ENCODE measurements around the gene TDRD12.

TDRD12 gene

GRCh38 chr19:32810452-32810851 is 90.9 kb downstream of the TDRD12 start:
- DNase-seq (ENCODE audit: low spot score): no peak

GRCh38 chr19:32811151-32811550 is 91.6 kb downstream of the TDRD12 start:
- no peak for DNase-seq (ENCODE audit: low spot score)

DNA sequence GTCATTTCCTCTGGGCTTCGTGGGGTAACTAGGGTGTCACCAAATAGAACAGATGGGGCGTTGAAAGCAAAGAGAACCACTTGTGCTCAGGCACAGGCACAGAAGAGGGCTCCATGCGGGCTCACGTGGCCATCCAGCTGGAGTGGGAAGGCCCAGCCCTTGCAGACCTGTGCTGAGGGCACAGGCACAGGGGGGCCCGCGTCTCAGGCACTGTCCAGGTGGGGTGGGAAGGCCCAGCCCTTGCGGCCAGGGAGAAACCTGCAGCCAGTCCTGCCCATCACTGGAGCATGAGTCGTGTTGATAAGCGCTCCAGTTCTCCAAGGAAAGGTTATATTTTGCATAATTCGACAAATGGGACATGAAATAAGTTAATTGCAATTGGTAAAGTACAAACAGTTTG is 92.5 kb downstream of the TDRD12 start:
- DNase-seq (ENCODE audit: low spot score): no peak

GRCh38 chr19:32812571-32812970 is 93.0 kb downstream of the TDRD12 start:
- no peak for DNase-seq (ENCODE audit: low spot score)

- no peak for DNase-seq (ENCODE audit: low spot score)
Measured at GRCh38 chr19:32813862-32814425, 94.4 kb downstream of the TDRD12 start.

GRCh38 chr19:32814624-32815023 is 95.1 kb downstream of the TDRD12 start:
- no peak for DNase-seq (ENCODE audit: low spot score)

DNA sequence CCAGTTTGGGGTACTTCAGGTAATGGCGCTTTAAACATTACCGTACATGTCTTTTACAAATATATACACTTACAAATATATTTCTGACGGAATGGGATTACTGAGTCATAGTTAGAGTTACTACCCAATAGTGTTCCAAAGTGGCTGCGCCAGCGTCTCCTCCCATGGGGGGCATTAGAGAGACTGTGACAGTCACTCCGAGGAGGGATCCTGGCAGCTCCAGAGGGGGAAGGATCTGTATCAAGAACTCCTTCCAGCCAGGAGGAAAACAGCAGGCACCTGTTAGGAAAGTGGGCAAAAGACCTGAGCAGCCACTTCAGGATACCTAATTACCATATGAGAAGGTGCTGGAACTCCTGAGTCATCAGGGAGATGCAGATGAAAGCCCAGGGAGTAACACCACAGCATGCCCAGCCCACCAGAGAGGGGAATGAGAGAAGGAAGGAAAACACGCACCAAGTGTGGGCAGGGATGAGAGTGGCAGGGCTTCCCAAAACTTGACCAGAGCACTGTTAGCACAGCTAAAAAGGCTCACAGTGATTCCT is 97.1 kb downstream of the TDRD12 start:
- DNase-seq (ENCODE audit: low spot score): no peak

DNA sequence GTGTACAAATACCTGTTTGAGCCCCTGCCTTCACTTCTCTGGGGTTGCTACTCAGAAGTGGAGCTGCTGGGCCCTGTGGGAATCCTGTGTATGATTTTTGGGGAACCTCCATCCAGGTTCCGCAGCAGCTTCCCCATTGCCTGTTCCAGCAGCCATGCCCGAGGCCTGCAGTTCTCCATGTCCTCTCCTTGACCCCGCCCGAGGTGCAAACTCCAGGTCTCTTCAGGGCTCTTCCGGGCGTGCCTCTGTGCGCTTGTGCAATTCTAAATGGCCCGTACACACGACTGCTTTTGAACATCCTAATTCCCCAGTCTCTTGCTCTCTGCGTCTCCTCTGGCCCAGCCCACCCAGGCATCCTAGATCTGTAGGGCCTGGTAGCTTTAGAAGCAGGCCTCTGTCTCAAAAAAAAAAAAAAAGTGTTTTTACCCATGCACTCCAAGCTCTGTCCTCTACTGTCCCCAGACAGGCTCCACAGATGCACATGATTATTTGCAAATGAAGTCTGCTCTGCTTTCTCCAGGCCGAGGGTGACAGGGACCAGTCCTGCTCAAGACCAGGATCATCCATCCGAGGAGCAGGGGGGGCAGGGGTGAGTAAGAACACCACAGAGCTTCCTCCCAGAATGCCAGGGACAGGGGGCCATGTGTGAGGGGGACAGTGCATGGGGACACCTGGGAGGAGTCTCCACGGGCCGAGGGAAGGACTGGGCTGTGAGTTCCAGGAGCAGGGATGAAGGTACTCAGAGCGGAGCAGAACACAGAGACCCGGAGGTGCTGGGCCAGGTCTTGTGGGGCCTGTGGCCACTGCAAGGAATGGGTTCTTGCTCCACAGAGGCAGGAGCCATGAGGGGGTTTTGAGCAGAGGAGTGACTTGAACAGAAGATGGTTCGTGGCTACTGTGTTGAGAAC is 98.3 kb downstream of the TDRD12 start:
- no peak for DNase-seq (ENCODE audit: low spot score)

DNA sequence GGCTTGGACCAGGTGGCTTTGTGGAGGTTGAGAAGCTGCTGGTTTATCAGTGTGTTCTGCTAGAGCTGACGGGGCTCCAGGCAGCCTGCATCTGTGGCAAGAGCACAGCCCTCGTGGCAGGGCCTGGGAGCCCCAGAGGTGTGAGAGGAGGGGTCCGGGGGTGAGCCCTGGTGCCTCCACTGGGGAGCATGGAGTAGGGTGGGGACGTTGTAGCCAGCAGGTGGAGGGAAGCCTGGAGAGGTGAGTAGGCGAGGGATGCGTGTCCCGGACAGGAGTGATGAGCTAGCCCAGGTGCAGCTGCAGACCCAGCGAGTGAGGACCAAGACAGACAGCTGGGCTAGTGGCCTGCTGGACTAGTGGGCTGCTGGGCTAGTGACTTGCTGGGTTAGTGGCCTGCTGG is 99.0 kb downstream of the TDRD12 start:
- DNase-seq (ENCODE audit: low spot score): no peak

GRCh38 chr19:32819419-32820400 is 100.1 kb downstream of the TDRD12 start:
- DNase-seq (ENCODE audit: low spot score): no peak

- no peak for DNase-seq (ENCODE audit: low spot score)
Measured at GRCh38 chr19:32822916-32823746, 103.6 kb downstream of the TDRD12 start.

GRCh38 chr19:32823747-32824102 is 104.2 kb downstream of the TDRD12 start:
- DNase-seq (ENCODE audit: low spot score): no peak

DNA sequence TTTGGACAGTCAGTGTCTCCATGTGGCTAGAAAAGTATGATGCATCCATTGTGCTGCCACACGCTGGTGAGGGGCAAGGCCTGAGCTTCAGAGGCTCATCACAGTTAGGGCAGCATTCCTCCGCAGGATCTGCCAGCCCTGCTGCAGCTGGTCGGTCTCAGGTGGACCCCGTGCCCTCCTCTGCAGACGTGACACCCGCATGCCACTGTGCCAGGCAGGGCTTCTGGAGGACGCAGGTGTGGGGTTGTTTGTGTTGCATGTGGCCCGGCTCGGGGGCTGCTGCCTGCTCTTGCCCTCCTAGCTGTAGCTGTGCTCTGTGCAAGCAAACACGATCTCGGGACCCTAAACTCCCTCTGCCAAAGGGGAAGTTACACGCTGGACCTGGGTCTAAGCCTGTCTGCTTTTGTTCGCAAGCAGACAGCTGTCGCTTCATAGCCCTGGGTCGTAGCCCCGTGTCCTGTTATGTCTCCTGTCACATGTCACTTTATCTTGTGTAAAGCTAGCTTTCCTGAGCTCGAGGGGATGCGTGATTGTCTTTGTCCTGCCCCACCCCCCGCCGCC is 104.7 kb downstream of the TDRD12 start:
- DNase-seq (ENCODE audit: low spot score): no peak

DNA sequence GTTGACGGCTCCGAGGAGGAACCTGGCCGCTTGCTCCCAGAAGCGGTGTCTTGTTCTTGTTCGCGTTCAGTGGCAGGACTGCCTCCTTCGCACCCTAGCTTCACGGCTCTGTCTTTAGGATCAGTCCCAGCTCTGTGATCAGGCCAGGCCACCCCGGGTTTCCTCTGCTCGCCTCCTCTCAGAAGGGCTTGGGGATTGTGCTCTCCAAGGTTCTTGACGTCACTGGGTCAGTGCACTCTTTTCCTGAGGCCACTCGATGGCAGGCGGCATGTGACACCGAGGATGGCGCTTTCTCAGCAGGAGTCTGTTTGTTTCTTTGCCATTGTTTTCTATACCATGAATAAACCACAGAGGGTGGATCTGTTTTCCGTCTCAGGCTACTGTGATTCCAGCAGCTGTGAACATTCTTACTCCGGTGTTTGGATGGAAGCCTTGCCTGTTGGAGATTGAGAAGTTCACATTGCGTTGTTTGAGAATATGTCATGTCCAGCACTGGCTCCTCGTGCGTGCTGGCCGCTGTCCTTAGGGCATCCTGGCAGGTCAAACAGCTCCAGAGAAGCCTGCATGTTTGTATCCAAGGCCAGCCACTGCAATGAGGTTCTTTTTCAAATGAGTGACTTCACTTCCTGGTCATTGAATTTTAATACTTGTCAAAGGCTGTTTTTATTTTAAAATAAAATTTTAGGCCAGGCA is 105.5 kb downstream of the TDRD12 start:
- DNase-seq (ENCODE audit: low spot score): no peak

DNA sequence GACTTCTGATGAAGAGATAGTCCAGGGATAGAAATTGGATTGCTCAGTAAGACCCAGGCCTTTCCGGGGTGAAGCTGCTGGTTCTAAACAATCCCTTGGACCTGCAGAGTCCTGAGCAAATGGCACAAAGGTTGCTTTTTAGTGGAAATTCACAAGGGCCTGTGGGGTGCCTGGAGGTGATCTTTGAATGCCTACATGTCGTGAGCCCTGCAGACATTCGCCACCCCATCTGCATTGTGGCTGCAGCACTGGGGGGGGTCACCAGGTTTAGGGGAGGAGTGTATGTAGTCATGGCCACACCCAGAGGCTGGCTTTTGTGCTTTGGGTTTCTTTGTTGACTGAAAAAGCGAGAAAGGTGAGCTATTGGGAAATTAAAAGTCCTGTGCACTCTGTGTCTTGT is 108.6 kb downstream of the TDRD12 start:
- no peak for DNase-seq (ENCODE audit: low spot score)

DNA sequence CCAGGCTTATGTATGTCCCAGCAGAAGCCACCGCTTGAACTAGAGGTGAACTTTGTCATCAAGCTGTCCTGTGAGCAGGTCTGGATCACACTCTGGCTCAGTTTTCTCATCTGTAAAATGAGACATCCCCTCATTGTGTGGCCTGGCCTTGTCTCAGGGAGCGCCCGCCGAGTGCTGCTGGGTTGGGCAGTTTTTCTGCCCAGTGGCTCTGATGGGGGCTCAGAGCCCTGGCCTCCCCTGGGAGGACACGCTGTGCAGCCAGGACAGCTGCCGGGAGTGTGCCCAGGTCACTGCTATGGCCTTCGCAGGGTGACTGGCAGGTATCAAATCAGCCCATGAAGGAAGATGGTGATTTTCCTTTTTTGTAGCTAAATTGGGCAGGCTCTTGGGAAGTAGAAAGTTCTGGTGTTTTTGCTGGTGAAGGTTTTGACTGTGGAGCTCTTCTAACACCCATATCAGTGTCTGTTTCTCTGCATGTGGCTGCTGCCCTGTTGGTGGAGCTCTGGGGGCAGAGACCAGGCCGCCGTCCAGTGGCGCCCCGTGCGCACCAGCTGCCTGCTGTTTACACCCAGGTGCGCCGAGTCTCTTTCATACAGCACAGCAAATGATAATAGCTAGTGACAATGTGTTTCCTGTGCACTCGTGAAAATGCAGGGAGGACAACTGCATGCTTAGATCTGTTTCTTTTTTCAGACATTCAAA is 109.2 kb downstream of the TDRD12 start:
- DNase-seq (ENCODE audit: low spot score): no peak

DNA sequence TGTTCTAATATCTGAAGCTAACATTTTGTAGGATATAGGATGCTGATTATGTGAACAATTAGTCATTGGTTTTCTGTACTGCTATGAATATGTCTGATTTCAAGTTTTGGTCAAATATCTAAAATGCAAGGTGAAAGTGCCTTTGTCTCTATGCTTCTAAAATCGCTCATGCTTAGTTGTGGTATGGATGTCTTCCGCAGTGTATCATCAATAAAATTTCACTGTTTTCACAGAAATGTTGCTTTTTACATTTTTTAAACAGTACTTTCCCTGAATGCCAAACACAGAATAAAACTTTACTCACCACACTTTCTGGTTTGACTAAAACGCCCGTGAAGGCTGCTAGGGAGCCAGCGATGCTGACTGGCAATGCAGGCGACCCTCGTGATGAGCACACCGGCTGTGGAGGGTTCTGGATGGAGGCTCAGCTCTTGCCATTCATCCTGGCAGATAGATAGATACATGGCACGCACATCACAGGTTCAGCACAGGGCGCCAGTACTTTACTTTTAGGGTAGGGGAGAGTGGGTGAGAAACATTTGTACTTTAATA is 109.9 kb downstream of the TDRD12 start:
- no peak for DNase-seq (ENCODE audit: low spot score)

DNA sequence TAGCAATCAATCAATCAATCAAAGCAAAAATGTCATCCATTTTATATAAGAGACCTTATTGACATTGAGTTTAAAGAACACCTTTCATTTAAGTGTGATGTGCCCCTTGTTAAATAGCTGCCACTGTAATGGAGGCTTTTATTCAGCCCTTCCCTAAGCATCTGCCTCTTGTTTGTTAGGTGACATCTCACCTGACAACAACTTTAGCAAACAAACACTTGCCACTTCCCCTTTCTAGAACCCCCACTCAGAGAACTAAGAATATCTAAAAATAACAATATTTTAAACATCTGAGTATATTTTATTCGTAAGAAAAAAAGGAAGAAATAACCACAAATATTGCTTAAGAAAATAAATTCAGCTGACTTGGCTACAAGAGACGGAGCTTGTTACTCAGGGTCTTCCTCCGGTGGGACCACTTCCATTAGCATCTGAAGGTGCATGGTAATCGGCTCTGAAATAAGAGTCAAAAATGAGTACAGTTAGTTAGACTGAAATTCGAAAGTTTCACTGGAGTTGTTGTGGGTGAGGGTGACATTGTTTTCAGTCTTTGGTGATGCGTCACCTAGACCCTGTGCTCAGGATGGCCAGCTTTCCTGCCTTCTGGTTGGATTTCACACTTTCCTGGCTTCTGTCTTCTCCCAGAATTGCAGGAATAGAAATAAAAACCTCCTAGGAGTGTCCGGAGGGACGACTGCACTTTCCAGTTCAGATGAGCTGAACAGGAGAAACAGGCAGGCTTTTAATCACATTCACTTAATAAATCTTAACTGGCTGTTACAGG is 110.9 kb downstream of the TDRD12 start:
- no peak for DNase-seq (ENCODE audit: low spot score)

DNA sequence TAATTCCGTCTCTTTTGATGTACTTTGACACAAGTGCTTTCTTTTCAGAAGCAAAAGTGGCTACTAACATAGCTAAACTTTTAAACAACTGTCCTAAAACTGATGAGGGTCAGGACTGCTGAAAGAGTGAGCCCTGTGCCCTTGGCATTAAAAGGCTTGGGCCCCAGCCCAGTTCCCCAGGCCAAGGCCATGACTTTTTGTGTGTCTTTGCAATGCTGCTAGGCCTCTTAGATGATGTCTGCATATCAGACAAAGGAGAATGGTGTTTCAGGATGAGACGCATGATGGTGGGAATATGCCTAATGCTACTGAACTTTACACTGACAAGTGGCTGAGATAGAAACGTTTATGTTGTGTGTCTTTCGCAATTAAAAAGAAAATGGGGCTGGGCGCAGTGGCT is 112.0 kb downstream of the TDRD12 start:
- DNase-seq (ENCODE audit: low spot score): no peak

Measured in SW480 (cell line).